Trophoblast cell (in vitro differentiated cells and primary cell): ENCODE measurements around the gene SETDB2.

ENCODE experiments used
- DNase-seq, 2 donors: peaks; one replicate each; pipeline ENCODE4 v3.0.0-alpha.2; 2016
- H2AFZ ChIP-seq: 2 replicates; pipeline ENCODE4 v1.6.1; 2013; ENCODE audit warnings: low read length, moderate library complexity, mild to moderate bottlenecking; ENCODE audit not compliant: insufficient read depth, poor library complexity
- H2AK5ac ChIP-seq: 2 replicates; pipeline ENCODE4 v1.6.1; 2013; ENCODE audit warnings: mild to moderate bottlenecking, low read length
- H2BK120ac ChIP-seq: 2 replicates; pipeline ENCODE4 v1.6.1; 2013; ENCODE audit warnings: low read length, mild to moderate bottlenecking, moderate library complexity; ENCODE audit not compliant: insufficient read depth, poor library complexity
- H2BK12ac ChIP-seq: 2 replicates; pipeline ENCODE4 v1.6.1; 2013; ENCODE audit warnings: mild to moderate bottlenecking, low read length, moderate library complexity
- H2BK5ac ChIP-seq: 2 replicates; pipeline ENCODE4 v1.6.1; 2013; ENCODE audit warnings: low read length, low read depth, moderate library complexity, mild to moderate bottlenecking; ENCODE audit not compliant: poor library complexity
- H3K14ac ChIP-seq: 2 replicates; pipeline ENCODE4 v1.6.1; 2013; ENCODE audit warnings: mild to moderate bottlenecking, low read length
- H3K18ac ChIP-seq: 2 replicates; pipeline ENCODE4 v1.6.1; 2013; ENCODE audit warnings: mild to moderate bottlenecking, low read length
- H3K23ac ChIP-seq: 2 replicates; pipeline ENCODE4 v1.6.1; 2013; ENCODE audit warnings: low read length
- H3K27ac ChIP-seq: 2 replicates; pipeline ENCODE4 v1.5.1; 2013; ENCODE audit warnings: low read depth, mild to moderate bottlenecking, inconsistent platforms, low read length, moderate library complexity
- H3K27me3 ChIP-seq: 2 replicates; pipeline ENCODE4 v1.6.1; 2013; ENCODE audit warnings: inconsistent platforms, mild to moderate bottlenecking, low read length, moderate library complexity; ENCODE audit not compliant: insufficient read depth
- H3K36me3 ChIP-seq, 2 experiments: 1 replicate in 1 of 2; 2 replicates in 1 of 2; pipeline ENCODE4 v1.6.1; 2013; ENCODE audit warnings: low read length in 2 of 2, mild to moderate bottlenecking in 2 of 2, moderate library complexity in 1 of 2; ENCODE audit not compliant: insufficient read depth in 2 of 2, control insufficient read depth in 1 of 2
- H3K4ac ChIP-seq: 2 replicates; pipeline ENCODE4 v1.6.1; 2013; ENCODE audit warnings: low read depth, mild to moderate bottlenecking, low read length, moderate library complexity
- H3K4me1 ChIP-seq, 2 experiments: 1 replicate in 1 of 2; 2 replicates in 1 of 2; pipeline ENCODE4 v1.6.1; 2013; ENCODE audit warnings: low read length in 2 of 2, mild to moderate bottlenecking in 2 of 2, moderate library complexity in 1 of 2; ENCODE audit not compliant: insufficient read depth in 2 of 2, control insufficient read depth in 1 of 2
- H3K4me2 ChIP-seq: 2 replicates; pipeline ENCODE4 v1.6.1; 2013; ENCODE audit warnings: inconsistent platforms, mild to moderate bottlenecking, low read length, moderate library complexity
- H3K4me3 ChIP-seq: 2 replicates; pipeline ENCODE4 v1.5.1; 2013; ENCODE audit warnings: mild to moderate bottlenecking, low read depth, low read length, inconsistent platforms
- H3K79me1 ChIP-seq: one replicate; pipeline ENCODE4 v1.6.1; 2013; ENCODE audit warnings: low read length
- H3K79me2 ChIP-seq: 2 replicates; pipeline ENCODE4 v1.6.1; 2013; ENCODE audit warnings: low read length, mild to moderate bottlenecking; ENCODE audit not compliant: control insufficient read depth, insufficient read depth, poor library complexity
- H3K9ac ChIP-seq: 2 replicates; pipeline ENCODE4 v1.6.1; 2013; ENCODE audit warnings: mild to moderate bottlenecking, low read length
- H3K9me3 ChIP-seq: 2 replicates; pipeline ENCODE4 v1.6.1; 2013; ENCODE audit warnings: low read depth, mild to moderate bottlenecking, control low read depth, inconsistent platforms, low read length; ENCODE audit not compliant: insufficient read depth
- H4K12ac ChIP-seq: 2 replicates; pipeline ENCODE4 v1.6.1; 2013; ENCODE audit warnings: low read depth, mild to moderate bottlenecking, low read length, moderate library complexity
- H4K8ac ChIP-seq: 2 replicates; pipeline ENCODE4 v1.6.1; 2013; ENCODE audit warnings: low read depth, mild to moderate bottlenecking, low read length, moderate library complexity
- H4K91ac ChIP-seq: one replicate; pipeline ENCODE4 v1.6.1; 2013; ENCODE audit warnings: low read depth, mild to moderate bottlenecking, low read length, moderate library complexity
- WGBS: extraction: QIAGEN DNeasy Blood & Tissue Kit; methylation state at CpG from one replicate; pipeline ENCODE4 v1.1.7; 2013; ENCODE audit warnings: missing lambda C conversion rate; ENCODE audit not compliant: insufficient read length, insufficient coverage; ENCODE audit errors: extremely low coverage; 5-methylcytosine and 5-hydroxymethylcytosine counted together

SETDB2 gene

GRCh38 chr13:49464621-49465325 lies 20.7 kb downstream of the SETDB2 start:
- DNase-seq, result no peak
- no peaks in the 10 kb centered on the region for H3K79me2 ChIP-seq

GRCh38 chr13:49466292-49466838 lies 22.3 kb downstream of the SETDB2 start:
- Histone ChIP-seq H3K4me3 (no peak overlapping the region), H2BK5ac (no peak overlapping the region), H3K27ac (no peak overlapping the region), H3K23ac (no peak overlapping the region), H3K9me3 (peaks cover 3% of the 10 kb centered on the region), H3K4ac (no peak overlapping the region), H3K4me2 (no peak overlapping the region), H4K91ac (no peak overlapping the region), H3K4me1 (no peaks in the 10 kb centered on the region), H4K8ac (no peak overlapping the region), H3K36me3 (peaks cover 5 to 6% of the 10 kb centered on the region in 2 experiments), H3K9ac (no peak overlapping the region), H3K18ac (no peak overlapping the region), H2BK12ac (no peak overlapping the region), H4K12ac (no peak overlapping the region), H3K79me1 (no peaks in the 10 kb centered on the region), H2AFZ (no peak overlapping the region), H3K27me3 (no peaks in the 10 kb centered on the region), H2BK120ac (no peak overlapping the region), H3K14ac (no peak overlapping the region), H2AK5ac (no peak overlapping the region), H3K79me2 (no peaks in the 10 kb centered on the region)
- no CpG with 5 or more reads among the region's 5 CpGs for WGBS
- DNase-seq, result no peak

More at GRCh38 chr13:49464621-49465325, 20.7 kb downstream of the SETDB2 start:
- peaks cover 5 to 6% of the 10 kb centered on the region in 2 experiments for H3K36me3 ChIP-seq
- no peak overlapping the region for H4K91ac ChIP-seq
- H3K9ac ChIP-seq, result no peak overlapping the region
- H3K4me2 ChIP-seq, result no peak overlapping the region
- no peak overlapping the region for H4K8ac ChIP-seq
- H3K27ac ChIP-seq, result no peak overlapping the region
- no peak overlapping the region for H3K23ac ChIP-seq
- H2BK120ac ChIP-seq, result no peak overlapping the region
- H4K12ac ChIP-seq, result no peak overlapping the region
- H3K4me3 ChIP-seq, result no peak overlapping the region
- H2AFZ ChIP-seq, result no peak overlapping the region
- no peak overlapping the region for H3K14ac ChIP-seq
- no peaks in the 10 kb centered on the region for H3K79me1 ChIP-seq
- H2BK5ac ChIP-seq, result no peak overlapping the region
- no peak overlapping the region for H2BK12ac ChIP-seq
- WGBS, result no CpG with 5 or more reads among the region's 4 CpGs
- no peak overlapping the region for H2AK5ac ChIP-seq
- H3K4ac ChIP-seq, result no peak overlapping the region
- H3K9me3 ChIP-seq, result peaks cover 3% of the 10 kb centered on the region
- H3K4me1 ChIP-seq, result no peaks in the 10 kb centered on the region
- no peak overlapping the region for H3K18ac ChIP-seq
- no peaks in the 10 kb centered on the region for H3K27me3 ChIP-seq

GRCh38 chr13:49472186-49472585 lies 28.1 kb downstream of the SETDB2 start:
- Histone ChIP-seq H2AFZ (no peak overlapping the region), H3K27ac (no peak overlapping the region), H3K23ac (no peak overlapping the region), H3K14ac (no peak overlapping the region), H3K36me3 (peaks cover 1 to 5% of the 10 kb centered on the region in 2 experiments), H3K4ac (no peak overlapping the region), H3K79me1 (no peaks in the 10 kb centered on the region), H2BK12ac (no peak overlapping the region), H4K91ac (no peak overlapping the region), H3K27me3 (no peaks in the 10 kb centered on the region), H3K79me2 (no peaks in the 10 kb centered on the region), H4K12ac (no peak overlapping the region), H3K4me3 (no peak overlapping the region), H3K9ac (no peak overlapping the region), H2BK120ac (no peak overlapping the region), H3K18ac (no peak overlapping the region), H2BK5ac (no peak overlapping the region), H2AK5ac (no peak overlapping the region), H3K4me1 (no peaks in the 10 kb centered on the region), H3K4me2 (no peak overlapping the region), H4K8ac (no peak overlapping the region), H3K9me3 (no peaks in the 10 kb centered on the region)
- no peak for DNase-seq
- WGBS, result no CpG with 5 or more reads among the region's 1 CpG

- no CpG with 5 or more reads among the region's 7 CpGs for WGBS
- Histone ChIP-seq H2AK5ac (no peak overlapping the region), H4K91ac (no peak overlapping the region), H3K27me3 (no peaks in the 10 kb centered on the region), H3K23ac (no peak overlapping the region), H3K4me2 (no peak overlapping the region), H3K4me3 (no peak overlapping the region), H4K12ac (no peak overlapping the region), H4K8ac (no peak overlapping the region), H2BK5ac (no peak overlapping the region), H3K27ac (no peak overlapping the region), H3K18ac (no peak overlapping the region), H3K4ac (no peak overlapping the region), H2BK120ac (no peak overlapping the region), H3K14ac (no peak overlapping the region), H3K79me2 (no peaks in the 10 kb centered on the region), H3K4me1 (no peaks in the 10 kb centered on the region), H3K9me3 (no peaks in the 10 kb centered on the region), H3K79me1 (no peaks in the 10 kb centered on the region), H2BK12ac (no peak overlapping the region), H3K36me3 (peaks cover 1 to 5% of the 10 kb centered on the region in 2 experiments), H3K9ac (no peak overlapping the region), H2AFZ (no peak overlapping the region)
- no peak for DNase-seq
These were observed 32.5 kb downstream of the SETDB2 start for GRCh38 chr13:49476529-49476928.
